DOHH2 (cell line): Measurements from ENCODE around the gene SORL1.

ENCODE experiments used
- H3F3A ChIP-seq: fragments of 200-600 bp; sonication (generic), shearing (Covaris generic); 2 replicates; pipeline ENCODE4 v1.6.0; 2016; ENCODE audit warnings: antibody characterized with exemption, mild to moderate bottlenecking; ENCODE audit not compliant: control insufficient read depth, insufficient read depth
- H3K27ac ChIP-seq: fragments of 200-600 bp; sonication (generic); 2 replicates; pipeline ENCODE4 v1.5.1; 2014; ENCODE audit warnings: low read depth, mild to moderate bottlenecking, low read length, moderate library complexity
- H3K27me3 ChIP-seq: fragments of 200-600 bp; sonication (generic); 2 replicates; pipeline ENCODE4 v1.6.1; 2014; ENCODE audit warnings: mild to moderate bottlenecking, low read length, mixed read lengths; ENCODE audit not compliant: control insufficient read depth
- H3K36me3 ChIP-seq: fragments of 200-600 bp; sonication (generic); 2 replicates; pipeline ENCODE4 v1.6.1; 2014; ENCODE audit warnings: mild to moderate bottlenecking, low read length, moderate library complexity, mixed read lengths; ENCODE audit not compliant: control insufficient read depth
- H3K4me1 ChIP-seq: fragments of 200-600 bp; sonication (generic); 2 replicates; pipeline ENCODE4 v1.6.1; 2014; ENCODE audit warnings: mild to moderate bottlenecking, low read length, mixed read lengths; ENCODE audit not compliant: control insufficient read depth
- H3K4me2 ChIP-seq: fragments of 200-600 bp; sonication (generic); 2 replicates; pipeline ENCODE4 v1.6.0; 2014; ENCODE audit warnings: mild to moderate bottlenecking, low read length, moderate library complexity
- H3K4me3 ChIP-seq: fragments of 200-600 bp; sonication (generic); 2 replicates; pipeline ENCODE4 v1.5.1; 2014; ENCODE audit warnings: mild to moderate bottlenecking, low read length, mixed read lengths
- H3K79me2 ChIP-seq: fragments of 200-600 bp; sonication (generic); 2 replicates; pipeline ENCODE4 v1.6.1; 2014; ENCODE audit warnings: mild to moderate bottlenecking, low read length, mixed read lengths; ENCODE audit not compliant: control insufficient read depth
- H3K9me2 ChIP-seq: fragments of 200-600 bp; sonication (generic); replicated peaks from 2 replicates; pipeline ENCODE4 v1.6.1; 2014; ENCODE audit warnings: mild to moderate bottlenecking, low read length, mixed read lengths; ENCODE audit not compliant: control insufficient read depth
- H3K9me3 ChIP-seq: fragments of 200-600 bp; sonication (generic); 2 replicates; pipeline ENCODE4 v1.6.1; 2014; ENCODE audit warnings: antibody characterized with exemption, low read length, mixed read lengths; ENCODE audit not compliant: control insufficient read depth, insufficient read depth
- H4K20me1 ChIP-seq: fragments of 200-600 bp; sonication (generic); 2 replicates; pipeline ENCODE4 v1.6.0; 2014; ENCODE audit warnings: low read depth, mild to moderate bottlenecking, antibody characterized with exemption, low read length, moderate library complexity; ENCODE audit not compliant: control insufficient read depth, insufficient read depth
- EZH2phosphoT487 ChIP-seq: fragments of 200-600 bp; sonication (generic); IDR thresholded peaks from 2 replicates; pipeline ENCODE4 v1.6.1; 2017; ENCODE audit warnings: borderline replicate concordance, mild to moderate bottlenecking, antibody characterized with exemption, low read length, moderate library complexity, mixed read lengths
- TF ChIP-seq, protein P1 (sequence below): fragments of 200-600 bp; sonication (generic); IDR thresholded peaks from one replicate; pipeline ENCODE4 v1.5.1; 2014; ENCODE audit warnings: antibody characterized with exemption, mild to moderate bottlenecking, low read depth, low read length; ENCODE audit not compliant: poor library complexity, severe bottlenecking

The SORL1 gene

DNA sequence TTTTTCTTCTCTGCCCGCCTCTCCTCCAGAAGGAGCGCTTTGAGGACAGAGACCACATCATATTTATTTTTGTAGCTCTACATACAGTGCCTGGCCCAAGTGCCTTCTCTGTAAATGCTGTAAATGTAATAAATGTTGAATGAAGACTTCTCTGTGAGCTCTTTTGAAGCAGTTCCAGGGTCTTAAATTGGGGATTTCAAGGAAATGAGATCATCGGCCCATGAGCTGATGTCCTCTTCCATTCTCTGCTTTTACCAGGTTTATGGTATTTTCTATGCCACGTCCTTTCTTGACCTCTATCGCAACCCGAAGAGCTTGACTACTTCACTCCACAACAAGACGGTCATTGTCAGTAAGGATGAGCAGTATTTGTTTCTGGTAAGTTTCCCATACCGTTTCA is 166.4 kb downstream of the SORL1 start:
- Histone ChIP-seq H3K4me2 (no peak overlapping the region), H3K27me3 (no peaks in the 10 kb centered on the region), H3K9me3 (no peaks in the 10 kb centered on the region), H3F3A (no peaks in the 10 kb centered on the region), H3K79me2 (no peaks in the 10 kb centered on the region), H4K20me1 (no peaks in the 10 kb centered on the region), H3K9me2 (no peaks in the 10 kb centered on the region), H3K36me3 (peaks cover 100% of the 10 kb centered on the region), H3K27ac (no peak overlapping the region), H3K4me3 (no peak overlapping the region), H3K4me1 (no peaks in the 10 kb centered on the region)
- TF ChIP-seq, protein P1, sequence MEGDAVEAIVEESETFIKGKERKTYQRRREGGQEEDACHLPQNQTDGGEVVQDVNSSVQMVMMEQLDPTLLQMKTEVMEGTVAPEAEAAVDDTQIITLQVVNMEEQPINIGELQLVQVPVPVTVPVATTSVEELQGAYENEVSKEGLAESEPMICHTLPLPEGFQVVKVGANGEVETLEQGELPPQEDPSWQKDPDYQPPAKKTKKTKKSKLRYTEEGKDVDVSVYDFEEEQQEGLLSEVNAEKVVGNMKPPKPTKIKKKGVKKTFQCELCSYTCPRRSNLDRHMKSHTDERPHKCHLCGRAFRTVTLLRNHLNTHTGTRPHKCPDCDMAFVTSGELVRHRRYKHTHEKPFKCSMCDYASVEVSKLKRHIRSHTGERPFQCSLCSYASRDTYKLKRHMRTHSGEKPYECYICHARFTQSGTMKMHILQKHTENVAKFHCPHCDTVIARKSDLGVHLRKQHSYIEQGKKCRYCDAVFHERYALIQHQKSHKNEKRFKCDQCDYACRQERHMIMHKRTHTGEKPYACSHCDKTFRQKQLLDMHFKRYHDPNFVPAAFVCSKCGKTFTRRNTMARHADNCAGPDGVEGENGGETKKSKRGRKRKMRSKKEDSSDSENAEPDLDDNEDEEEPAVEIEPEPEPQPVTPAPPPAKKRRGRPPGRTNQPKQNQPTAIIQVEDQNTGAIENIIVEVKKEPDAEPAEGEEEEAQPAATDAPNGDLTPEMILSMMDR: no peak

DNA sequence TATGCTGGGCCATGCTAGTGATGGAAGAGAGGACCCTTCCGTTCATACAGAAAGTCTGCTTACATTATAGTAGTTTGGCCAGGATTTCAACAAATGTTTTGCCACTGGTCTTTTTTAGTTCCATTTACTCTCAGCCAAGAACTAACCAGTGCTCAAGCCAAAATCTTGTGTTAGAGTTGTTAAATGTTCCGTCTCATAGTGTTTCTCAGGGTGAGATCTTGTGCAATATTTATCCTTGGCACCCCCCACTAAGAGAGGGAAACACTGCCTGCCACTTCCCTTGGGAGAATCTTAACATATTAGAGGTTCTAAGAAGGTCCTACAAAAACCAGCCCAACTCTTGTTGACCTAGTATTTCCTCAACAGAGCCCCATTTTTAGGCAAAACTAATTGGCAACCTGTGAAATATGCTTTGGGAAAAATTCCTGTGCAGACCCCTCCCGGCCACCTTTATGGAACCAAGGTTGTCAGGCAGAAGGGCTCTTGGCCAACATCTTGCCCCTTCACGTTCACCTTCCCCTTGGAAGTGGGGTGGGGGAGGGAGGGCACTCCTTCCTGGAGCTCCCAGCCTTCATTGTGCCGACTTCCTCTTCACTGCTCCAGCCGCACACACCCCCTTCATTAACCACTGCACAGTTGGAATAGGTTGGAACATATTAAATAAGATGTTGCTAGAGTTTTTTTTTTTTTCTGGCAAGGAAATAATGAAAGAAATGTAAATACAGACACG is 173.8 kb downstream of the SORL1 start:
- Histone ChIP-seq H3K79me2 (no peaks in the 10 kb centered on the region), H3F3A (peaks cover 5% of the 10 kb centered on the region; the same call in 1 of the 2 replicates), H4K20me1 (no peaks in the 10 kb centered on the region), H3K9me3 (no peaks in the 10 kb centered on the region), H3K27me3 (no peaks in the 10 kb centered on the region), H3K9me2 (no peaks in the 10 kb centered on the region), H3K4me3 (no peak overlapping the region), H3K4me1 (no peaks in the 10 kb centered on the region), H3K27ac (no peak overlapping the region), H3K4me2 (no peak overlapping the region), H3K36me3 (peaks cover 100% of the 10 kb centered on the region)
- TF ChIP-seq, protein P1: no peak
- TF ChIP-seq EZH2phosphoT487: no peak

DNA sequence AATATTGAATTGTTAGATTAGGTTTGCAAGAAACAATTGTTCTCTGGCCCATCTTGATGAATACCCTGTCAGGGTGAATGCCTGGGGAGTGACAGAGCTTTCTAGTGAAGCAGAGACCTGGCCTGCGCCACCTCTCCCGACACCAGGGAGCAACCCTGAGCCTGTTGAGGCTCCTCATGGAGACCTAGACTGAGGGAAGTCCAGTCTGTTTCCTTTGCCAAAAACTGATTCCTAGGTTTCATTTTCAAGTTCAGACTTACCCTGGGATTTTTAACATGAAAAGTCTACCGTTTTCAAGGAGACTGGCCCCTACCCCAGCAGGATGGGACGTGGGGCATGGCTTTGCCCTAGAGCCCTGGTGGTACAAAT is 174.4 kb downstream of the SORL1 start:
- H3K4me3 ChIP-seq: no peak overlapping the region
- no peaks in the 10 kb centered on the region for H3K4me1 ChIP-seq
- H4K20me1 ChIP-seq: no peaks in the 10 kb centered on the region
- TF ChIP-seq EZH2phosphoT487: no peak
- TF ChIP-seq, protein P1: no peak
- H3K9me2 ChIP-seq: no peaks in the 10 kb centered on the region
- H3F3A ChIP-seq: peaks cover 5% of the 10 kb centered on the region; the same call in 1 of the 2 replicates
- H3K27ac ChIP-seq: no peak overlapping the region
- H3K36me3 ChIP-seq: peaks cover 99% of the 10 kb centered on the region
- no peaks in the 10 kb centered on the region for H3K9me3 ChIP-seq
- H3K79me2 ChIP-seq: no peaks in the 10 kb centered on the region
- H3K27me3 ChIP-seq: no peaks in the 10 kb centered on the region
- no peak overlapping the region for H3K4me2 ChIP-seq
